ENCODE data around the gene SNX3.
"Not testable (repeated sequence)": the region's sequence is repeated elsewhere in the genome, so short reads cannot be mapped to it uniquely, and the experiment has no call there.

The SNX3 gene

DNA sequence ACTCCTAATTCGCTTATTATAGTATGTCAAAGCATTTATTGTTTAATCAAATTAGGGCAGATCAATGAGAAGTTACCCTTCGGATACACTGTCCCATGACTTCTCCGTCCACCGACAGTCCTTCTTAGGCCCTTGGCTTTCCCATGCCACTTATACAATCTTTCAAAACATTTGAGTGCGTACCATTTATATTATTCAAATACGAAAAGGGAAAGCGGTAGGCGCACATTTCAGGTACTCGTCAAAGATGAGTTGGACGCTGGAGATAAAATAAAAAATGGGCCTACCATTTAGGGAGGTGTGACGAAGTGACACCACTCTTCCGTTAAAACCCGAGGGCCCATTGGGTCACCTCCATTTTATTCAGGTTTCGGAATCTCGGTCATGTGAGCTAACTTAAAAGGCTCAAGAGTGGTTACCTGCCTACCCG lies 33.5 kb upstream of the SNX3 start:
- H3K4me3 ChIP-seq (ENCODE audit: low read depth, low read length) = peak overlapping the region; percentile 83
- TF ChIP-seq, protein P1, sequence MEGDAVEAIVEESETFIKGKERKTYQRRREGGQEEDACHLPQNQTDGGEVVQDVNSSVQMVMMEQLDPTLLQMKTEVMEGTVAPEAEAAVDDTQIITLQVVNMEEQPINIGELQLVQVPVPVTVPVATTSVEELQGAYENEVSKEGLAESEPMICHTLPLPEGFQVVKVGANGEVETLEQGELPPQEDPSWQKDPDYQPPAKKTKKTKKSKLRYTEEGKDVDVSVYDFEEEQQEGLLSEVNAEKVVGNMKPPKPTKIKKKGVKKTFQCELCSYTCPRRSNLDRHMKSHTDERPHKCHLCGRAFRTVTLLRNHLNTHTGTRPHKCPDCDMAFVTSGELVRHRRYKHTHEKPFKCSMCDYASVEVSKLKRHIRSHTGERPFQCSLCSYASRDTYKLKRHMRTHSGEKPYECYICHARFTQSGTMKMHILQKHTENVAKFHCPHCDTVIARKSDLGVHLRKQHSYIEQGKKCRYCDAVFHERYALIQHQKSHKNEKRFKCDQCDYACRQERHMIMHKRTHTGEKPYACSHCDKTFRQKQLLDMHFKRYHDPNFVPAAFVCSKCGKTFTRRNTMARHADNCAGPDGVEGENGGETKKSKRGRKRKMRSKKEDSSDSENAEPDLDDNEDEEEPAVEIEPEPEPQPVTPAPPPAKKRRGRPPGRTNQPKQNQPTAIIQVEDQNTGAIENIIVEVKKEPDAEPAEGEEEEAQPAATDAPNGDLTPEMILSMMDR (IDR thresholded peaks at IDR 0.05; ENCODE audit: low read depth, low read length) = no peak

- no peak overlapping the region; the same call in 1 of the 2 replicates for H3K4me3 ChIP-seq (ENCODE audit: low read depth, low read length)
- TF ChIP-seq, protein P1 (IDR thresholded peaks at IDR 0.05; ENCODE audit: low read depth, low read length) = no peak
Measured at GRCh38 chr6:108293527-108294296, 32.9 kb upstream of the SNX3 start.

DNA sequence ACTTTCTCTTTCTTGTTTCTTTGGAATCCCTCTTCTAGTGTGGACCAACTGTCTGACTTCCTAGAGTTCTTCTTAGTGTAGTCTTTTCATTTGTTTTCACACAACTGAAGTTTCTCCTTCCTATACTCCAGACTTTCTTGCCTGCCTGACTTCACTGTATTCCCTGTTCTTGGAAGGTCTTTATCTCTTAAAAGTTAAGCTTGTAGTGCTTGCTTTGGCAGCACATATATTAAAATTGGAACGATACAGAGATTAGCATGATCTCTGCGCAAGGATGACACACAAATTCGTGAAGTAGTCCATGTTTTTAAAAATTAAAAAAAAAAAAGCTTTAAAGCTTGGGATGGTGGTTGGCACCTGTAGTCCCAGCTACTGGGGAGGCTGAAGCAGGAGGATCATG lies 31.7 kb upstream of the SNX3 start:
- not testable (repeated sequence) for H3K4me3 ChIP-seq (ENCODE audit: low read depth, low read length)

DNA sequence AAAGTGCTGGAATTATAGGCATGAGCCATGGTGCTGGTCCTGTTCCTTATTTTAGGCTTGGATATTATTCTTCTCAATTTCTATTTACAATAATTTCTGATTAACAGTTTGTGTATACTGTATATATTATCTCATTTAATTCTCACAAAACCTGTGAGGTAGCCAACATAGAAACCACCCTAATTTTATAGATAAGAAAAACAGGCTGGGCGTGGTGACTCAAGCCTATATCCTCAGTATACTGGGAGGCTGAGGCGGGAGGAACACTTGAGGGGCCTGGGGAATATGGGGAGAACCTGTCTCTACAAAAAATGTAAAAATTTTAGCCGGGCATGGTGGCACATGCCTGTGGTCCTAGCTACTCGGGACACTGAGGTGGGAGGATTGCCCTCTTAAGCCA lies 30.3 kb upstream of the SNX3 start:
- H3K4me3 ChIP-seq (ENCODE audit: low read depth, low read length) = no peak overlapping the region
- TF ChIP-seq, protein P1 (IDR thresholded peaks at IDR 0.05; ENCODE audit: low read depth, low read length) = no peak

DNA sequence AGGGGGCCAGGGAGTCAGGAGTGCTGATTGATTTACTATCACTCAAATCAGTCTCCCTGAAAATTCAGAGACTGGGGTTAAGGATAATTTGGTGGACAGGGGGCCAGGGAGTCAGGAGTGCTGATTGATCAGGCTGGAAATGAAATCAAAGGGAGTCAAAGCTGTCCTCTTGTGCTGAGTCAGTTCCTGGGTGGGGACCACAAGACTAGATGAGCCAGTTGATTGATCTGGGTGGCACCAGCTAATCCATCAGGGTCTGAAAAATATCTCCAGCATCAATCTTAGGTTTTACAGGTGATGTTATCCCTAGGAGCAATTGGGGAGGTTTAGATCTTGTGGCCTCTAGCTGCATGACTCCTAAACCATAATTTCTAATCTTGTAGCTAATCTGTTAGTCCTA lies 27.9 kb upstream of the SNX3 start:
- H3K4me3 ChIP-seq (ENCODE audit: low read depth, low read length) = no peak overlapping the region
- TF ChIP-seq, protein P1 (IDR thresholded peaks at IDR 0.05; ENCODE audit: low read depth, low read length) = no peak

- TF ChIP-seq, protein P1 (IDR thresholded peaks at IDR 0.05; ENCODE audit: low read depth, low read length) = no peak
Measured at GRCh38 chr6:108287373-108287772, 26.5 kb upstream of the SNX3 start.

DNA sequence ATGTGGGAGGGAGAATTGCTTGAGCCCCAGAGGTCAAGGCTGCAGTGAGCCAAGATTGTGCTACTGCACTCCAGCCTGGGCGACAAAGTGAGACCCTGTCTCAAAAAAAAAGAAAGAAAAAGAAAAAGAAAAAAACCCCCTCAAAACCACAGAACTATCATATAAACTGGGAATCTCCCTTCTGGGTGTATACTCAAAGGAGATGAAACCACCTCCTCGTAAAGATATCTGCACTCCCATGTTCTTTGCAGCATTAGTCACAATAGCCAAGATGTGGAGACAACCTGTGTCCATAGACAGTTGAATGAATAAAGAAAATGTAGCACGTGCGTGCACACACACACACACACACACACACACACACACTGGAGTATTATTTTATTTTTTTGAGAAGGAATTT lies 25.5 kb upstream of the SNX3 start:
- H3K4me3 ChIP-seq (ENCODE audit: low read depth, low read length) = no peak overlapping the region
- TF ChIP-seq, protein P1 (IDR thresholded peaks at IDR 0.05; ENCODE audit: low read depth, low read length) = no peak

More at GRCh38 chr6:108287373-108287772, 26.5 kb upstream of the SNX3 start:
- no peak overlapping the region for H3K4me3 ChIP-seq (ENCODE audit: low read depth, low read length)

- TF ChIP-seq, protein P1 (IDR thresholded peaks at IDR 0.05; ENCODE audit: low read depth, low read length) = no peak
- no peak overlapping the region for H3K4me3 ChIP-seq (ENCODE audit: low read depth, low read length)
Measured at GRCh38 chr6:108285381-108285780, 24.5 kb upstream of the SNX3 start.

All from WI38 (cell line).